Natural killer cell (primary cell): ENCODE measurements around the gene MDH2. TPM values are rescaled to one million over a fixed set of nuclear protein-coding genes. Genes with fewer than 3 reads are reported as not detected.
"Not testable (repeated sequence)": the region's sequence is repeated elsewhere in the genome, so short reads cannot be mapped to it uniquely, and the experiment has no call there.

Experiments used
- ATAC-seq, 3 donors: fragments of 150-1000 bp in 2 of 3; fragments of 200-7000 bp in 1 of 3; cut with Tn5 transposase; 1 replicate in 1 of 3; 2 replicates in 2 of 3; pipeline ENCODE4 v1.10.0; 2021; ENCODE audit warnings: mild to moderate bottlenecking in 2 of 3, moderate library complexity in 2 of 3
- DNase-seq, 2 donors: peaks; one replicate each; pipeline versions ENCODE4 v3.0.0 to v3.0.0-alpha.2; 2013 to 2021; ENCODE audit warnings: mixed read lengths in 1 of 2
- H3K27ac ChIP-seq: one replicate; pipeline ENCODE4 v1.5.1; 2013; ENCODE audit warnings: mild to moderate bottlenecking, low read length
- H3K27me3 ChIP-seq: one replicate; pipeline ENCODE4 v1.6.1; 2013; ENCODE audit warnings: low read length; ENCODE audit not compliant: control insufficient read depth, insufficient read depth
- H3K36me3 ChIP-seq: one replicate; pipeline ENCODE4 v1.6.1; 2013; ENCODE audit warnings: low read length; ENCODE audit not compliant: control insufficient read depth, insufficient read depth
- H3K4me1 ChIP-seq: one replicate; pipeline ENCODE4 v1.6.1; 2013; ENCODE audit warnings: low read length; ENCODE audit not compliant: control insufficient read depth, insufficient read depth
- H3K4me3 ChIP-seq: one replicate; pipeline ENCODE4 v1.5.1; 2013; ENCODE audit warnings: low read length
- H3K9me3 ChIP-seq: one replicate; pipeline ENCODE4 v1.6.1; 2013; ENCODE audit warnings: low read length; ENCODE audit not compliant: control insufficient read depth, insufficient read depth
- H3K27ac Mint-ChIP-seq, 2 donors: one replicate each; pipeline ENCODE4 v1.8.0; 2022; ENCODE audit warnings: mild to moderate bottlenecking in 2 of 2, mixed read lengths in 2 of 2, moderate library complexity in 1 of 2
- H3K27me3 Mint-ChIP-seq, 2 donors: one replicate each; pipeline ENCODE4 v1.8.0; 2022; ENCODE audit warnings: low read depth in 2 of 2, mixed read lengths in 2 of 2
- H3K36me3 Mint-ChIP-seq: one replicate; pipeline ENCODE4 v1.8.0; 2022; ENCODE audit warnings: mixed read lengths
- H3K4me1 Mint-ChIP-seq, 2 donors: one replicate each; pipeline ENCODE4 v1.8.0; 2022; ENCODE audit warnings: mixed read lengths in 2 of 2
- H3K4me3 Mint-ChIP-seq: one replicate; pipeline ENCODE4 v1.8.0; 2022; ENCODE audit warnings: mild to moderate bottlenecking, moderate library complexity, mixed read lengths
- H3K9me3 Mint-ChIP-seq, 2 donors: one replicate each; pipeline ENCODE4 v1.8.0; 2022; ENCODE audit warnings: mixed read lengths in 2 of 2
- CTCF ChIP-seq: fragments of 200-600 bp; IDR thresholded peaks from one replicate; pipeline ENCODE4 v1.8.0; 2022; ENCODE audit warnings: antibody characterized with exemption
- WGBS: methylation state at CpG from one replicate; pipeline ENCODE4 v1.1.7; 2013; ENCODE audit warnings: missing lambda C conversion rate; ENCODE audit not compliant: insufficient coverage; 5-methylcytosine and 5-hydroxymethylcytosine counted together
- intact Hi-C: fragments of 100-400 bp; cut with micrococcal nuclease; formaldehyde crosslinking; loops from one replicate; pipeline ENCODE4 v1.14.2; 2022
- total RNA-seq, 4 donors: library from RNA; stranded (reverse); fragments of 120-200 nt in 1 of 4; gene quantifications; one replicate each; pipeline versions ENCODE4 v1.2.3 to v1.2.4, GENCODE V29; 2013 to 2022

Gene MDH2
- total RNA-seq, 3 donors from 2014 or later (not counting 1 experiment from before 2014, with no cell fraction given) = 75.9 to 95.0 (median 93.9) TPM

GRCh38 chr7:76086070-76086469, 38.2 kb downstream of the MDH2 start:
- intact Hi-C loops = no loop called here
- DNase-seq (no peak), ATAC-seq (no peak)
- H3K36me3 Mint-ChIP-seq = no peaks in the 10 kb centered on the region
- Histone ChIP-seq H3K36me3 (no peaks in the 10 kb centered on the region), H3K27ac (no peak overlapping the region), H3K27me3 (no peaks in the 10 kb centered on the region), H3K4me1 (no peaks in the 10 kb centered on the region), H3K9me3 (no peaks in the 10 kb centered on the region), H3K4me3 (no peak overlapping the region)
- 92% methylated on average over 4 of the region's 4 CpGs for WGBS
- H3K27ac Mint-ChIP-seq = no peak overlapping the region
- no peaks in the 10 kb centered on the region for H3K4me1 Mint-ChIP-seq
- TF ChIP-seq CTCF = no peak
- H3K4me3 Mint-ChIP-seq = no peak overlapping the region
- no peaks in the 10 kb centered on the region for H3K9me3 Mint-ChIP-seq
- no peaks in the 10 kb centered on the region for H3K27me3 Mint-ChIP-seq

- WGBS = 79% methylated on average over 4 of the region's 5 CpGs
- H3K4me3 Mint-ChIP-seq, H3K36me3 ChIP-seq, ATAC-seq, H3K9me3 Mint-ChIP-seq, H3K4me3 ChIP-seq, H3K27me3 ChIP-seq, H3K9me3 ChIP-seq, intact Hi-C loops, H3K4me1 ChIP-seq, H3K36me3 Mint-ChIP-seq, DNase-seq, H3K27ac Mint-ChIP-seq, H3K4me1 Mint-ChIP-seq, H3K27ac ChIP-seq, H3K27me3 Mint-ChIP-seq: not testable (repeated sequence)
Observed at GRCh38 chr7:76087362-76087791, 39.5 kb downstream of the MDH2 start.

GRCh38 chr7:76089865-76090475, 42.1 kb downstream of the MDH2 start:
- no peak overlapping the region for H3K4me3 ChIP-seq
- DNase-seq (no peak), ATAC-seq (no peak)
- no peak overlapping the region for H3K4me3 Mint-ChIP-seq
- H3K4me1 Mint-ChIP-seq = no peaks in the 10 kb centered on the region
- no peak overlapping the region for H3K27ac ChIP-seq
- H3K36me3 ChIP-seq = no peaks in the 10 kb centered on the region
- H3K4me1 ChIP-seq = no peaks in the 10 kb centered on the region
- TF ChIP-seq CTCF = no peak
- H3K9me3 Mint-ChIP-seq = no peaks in the 10 kb centered on the region
- H3K27me3 Mint-ChIP-seq = no peaks in the 10 kb centered on the region
- intact Hi-C loops = no loop called here
- H3K36me3 Mint-ChIP-seq = no peaks in the 10 kb centered on the region
- H3K9me3 ChIP-seq = no peaks in the 10 kb centered on the region
- H3K27ac Mint-ChIP-seq = no peak overlapping the region
- 75% methylated on average over 10 of the region's 10 CpGs for WGBS
- H3K27me3 ChIP-seq = no peaks in the 10 kb centered on the region

- Mint-ChIP-seq H3K27ac (no peak overlapping the region), H3K4me1 (no peaks in the 10 kb centered on the region), H3K27me3 (no peaks in the 10 kb centered on the region), H3K4me3 (no peak overlapping the region), H3K36me3 (no peaks in the 10 kb centered on the region), H3K9me3 (no peaks in the 10 kb centered on the region)
- intact Hi-C loops = no loop called here
- TF ChIP-seq CTCF = no peak
- DNase-seq (no peak), ATAC-seq (no peak)
- H3K9me3 ChIP-seq = no peaks in the 10 kb centered on the region
- H3K27me3 ChIP-seq = no peaks in the 10 kb centered on the region
- no peaks in the 10 kb centered on the region for H3K4me1 ChIP-seq
- no peak overlapping the region for H3K4me3 ChIP-seq
- H3K27ac ChIP-seq = no peak overlapping the region
- H3K36me3 ChIP-seq = no peaks in the 10 kb centered on the region
- WGBS = 88% methylated on average over 5 of the region's 5 CpGs
Observed at GRCh38 chr7:76091506-76091905, 43.6 kb downstream of the MDH2 start.

- H3K27me3 ChIP-seq, ATAC-seq, intact Hi-C loops, DNase-seq, H3K4me1 ChIP-seq, H3K4me3 ChIP-seq, H3K4me1 Mint-ChIP-seq, H3K27ac Mint-ChIP-seq, H3K27me3 Mint-ChIP-seq, H3K36me3 Mint-ChIP-seq, H3K9me3 Mint-ChIP-seq, H3K4me3 Mint-ChIP-seq, H3K36me3 ChIP-seq, H3K9me3 ChIP-seq, H3K27ac ChIP-seq: not testable (repeated sequence)
- WGBS = 89% methylated on average over 5 of the region's 5 CpGs
Observed at GRCh38 chr7:76093531-76093930, 45.6 kb downstream of the MDH2 start.

DNA sequence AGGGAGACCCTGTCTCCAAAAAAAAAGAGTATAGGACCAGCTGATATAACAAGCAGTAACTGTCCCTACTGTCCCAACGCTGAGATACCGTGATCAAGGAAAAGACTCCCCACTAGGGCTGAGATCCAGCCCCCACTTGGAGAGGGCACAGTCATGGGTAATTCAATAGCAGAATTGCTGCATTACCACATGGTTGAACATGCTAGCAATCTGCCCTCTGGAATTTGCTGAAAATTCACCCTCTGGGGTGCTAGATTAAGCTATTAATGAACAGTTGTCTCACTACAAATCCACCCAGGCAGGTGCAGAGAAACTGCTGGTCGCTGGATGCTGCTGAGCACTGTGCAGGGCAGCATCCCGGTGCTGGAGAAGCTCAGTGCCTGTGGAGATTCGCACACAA, 46.4 kb downstream of the MDH2 start:
- H3K27ac Mint-ChIP-seq, H3K36me3 ChIP-seq, H3K4me1 ChIP-seq, H3K27ac ChIP-seq, H3K27me3 ChIP-seq, intact Hi-C loops, H3K4me3 Mint-ChIP-seq, H3K27me3 Mint-ChIP-seq, H3K36me3 Mint-ChIP-seq, H3K9me3 ChIP-seq, H3K9me3 Mint-ChIP-seq, ATAC-seq, H3K4me1 Mint-ChIP-seq, DNase-seq, H3K4me3 ChIP-seq: not testable (repeated sequence)
- WGBS = 88% methylated on average over 5 of the region's 5 CpGs
